ENCODE results near the gene POFUT1. TPM values are rescaled to one million over a fixed set of nuclear protein-coding genes. Genes with fewer than 3 reads are reported as not detected.
A peak's percentile ranks its signal among the peaks of the same experiment; 100 is the strongest.
"Not testable (repeated sequence)": the region's sequence is repeated elsewhere in the genome, so short reads cannot be mapped to it uniquely, and the experiment has no call there.

Gene POFUT1
- total RNA-seq, 1 donor from 2014 or later: 28.9 TPM

GRCh38 chr20:32195581-32195980 lies 12.1 kb upstream of the POFUT1 start:
- TF ChIP-seq, protein P1, sequence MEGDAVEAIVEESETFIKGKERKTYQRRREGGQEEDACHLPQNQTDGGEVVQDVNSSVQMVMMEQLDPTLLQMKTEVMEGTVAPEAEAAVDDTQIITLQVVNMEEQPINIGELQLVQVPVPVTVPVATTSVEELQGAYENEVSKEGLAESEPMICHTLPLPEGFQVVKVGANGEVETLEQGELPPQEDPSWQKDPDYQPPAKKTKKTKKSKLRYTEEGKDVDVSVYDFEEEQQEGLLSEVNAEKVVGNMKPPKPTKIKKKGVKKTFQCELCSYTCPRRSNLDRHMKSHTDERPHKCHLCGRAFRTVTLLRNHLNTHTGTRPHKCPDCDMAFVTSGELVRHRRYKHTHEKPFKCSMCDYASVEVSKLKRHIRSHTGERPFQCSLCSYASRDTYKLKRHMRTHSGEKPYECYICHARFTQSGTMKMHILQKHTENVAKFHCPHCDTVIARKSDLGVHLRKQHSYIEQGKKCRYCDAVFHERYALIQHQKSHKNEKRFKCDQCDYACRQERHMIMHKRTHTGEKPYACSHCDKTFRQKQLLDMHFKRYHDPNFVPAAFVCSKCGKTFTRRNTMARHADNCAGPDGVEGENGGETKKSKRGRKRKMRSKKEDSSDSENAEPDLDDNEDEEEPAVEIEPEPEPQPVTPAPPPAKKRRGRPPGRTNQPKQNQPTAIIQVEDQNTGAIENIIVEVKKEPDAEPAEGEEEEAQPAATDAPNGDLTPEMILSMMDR (IDR thresholded peaks at IDR 0.05; ENCODE audit: borderline replicate concordance): no peak
- peaks cover 64% of the 10 kb centered on the region for H3K36me3 ChIP-seq
- no peak overlapping the region for H3K4me3 ChIP-seq
- intact Hi-C loops (cut with micrococcal nuclease): no loop called here
- no peaks in the 10 kb centered on the region for H3K27me3 ChIP-seq (ENCODE audit: low read depth)
- no peak for DNase-seq
- no peaks in the 10 kb centered on the region for H3K9me3 ChIP-seq (replicated peaks)
- H3K4me1 ChIP-seq: peaks cover 49% of the 10 kb centered on the region
- H3K27ac ChIP-seq (replicated peaks): peak overlapping the region; percentile 19

DNA sequence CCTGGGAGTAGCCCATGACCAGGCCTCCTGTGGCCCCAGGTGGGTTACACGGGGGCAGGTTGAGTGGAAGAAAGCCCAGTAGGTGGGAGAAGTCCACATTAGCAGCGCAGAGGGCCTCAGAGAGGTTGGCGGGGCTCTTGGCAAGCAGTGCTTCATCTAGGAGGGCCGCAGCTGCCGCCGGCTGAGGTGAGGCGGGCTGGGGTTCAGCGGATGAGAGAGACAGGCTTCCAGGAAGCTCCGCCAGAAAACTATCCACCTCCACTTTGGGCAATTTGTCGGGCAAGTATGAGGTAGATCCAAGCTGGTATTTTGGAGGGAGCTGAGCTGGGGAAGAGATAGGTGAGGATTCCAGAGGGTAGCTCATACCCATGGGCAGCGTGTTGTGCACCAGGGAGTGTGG lies 11.1 kb upstream of the POFUT1 start:
- Histone ChIP-seq H3K36me3 (peaks cover 75% of the 10 kb centered on the region), H3K4me1 (peaks cover 52% of the 10 kb centered on the region)
- H3K27ac ChIP-seq (replicated peaks); intact Hi-C loops (cut with micrococcal nuclease); H3K9me3 ChIP-seq (replicated peaks); H3K4me3 ChIP-seq; H3K27me3 ChIP-seq (ENCODE audit: low read depth); DNase-seq: not testable (repeated sequence)

DNA sequence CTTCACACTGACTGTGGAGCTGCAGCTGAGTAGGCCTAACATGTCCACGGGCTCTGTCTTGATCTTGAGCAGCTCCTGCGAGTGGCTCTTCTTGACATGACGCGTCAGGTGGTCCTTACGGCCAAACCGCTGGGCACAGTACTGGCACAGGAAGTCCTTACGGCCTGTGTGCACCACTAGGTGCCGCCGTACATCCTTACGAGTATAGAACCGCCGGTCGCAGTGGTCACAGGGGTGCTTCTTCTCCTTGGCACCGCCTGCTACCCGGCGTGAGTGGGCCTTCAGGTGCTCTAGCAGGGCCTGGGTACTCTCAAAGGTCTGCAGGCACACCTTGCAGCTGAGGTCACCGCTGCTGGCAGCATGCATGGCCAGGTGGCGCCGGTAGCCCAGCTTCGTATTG lies 10.5 kb upstream of the POFUT1 start:
- H3K4me3 ChIP-seq; intact Hi-C loops (cut with micrococcal nuclease); H3K9me3 ChIP-seq (replicated peaks); H3K27ac ChIP-seq (replicated peaks); H3K27me3 ChIP-seq (ENCODE audit: low read depth); DNase-seq: not testable (repeated sequence)
- Histone ChIP-seq H3K4me1 (peaks cover 52% of the 10 kb centered on the region), H3K36me3 (peaks cover 79% of the 10 kb centered on the region)

DNA sequence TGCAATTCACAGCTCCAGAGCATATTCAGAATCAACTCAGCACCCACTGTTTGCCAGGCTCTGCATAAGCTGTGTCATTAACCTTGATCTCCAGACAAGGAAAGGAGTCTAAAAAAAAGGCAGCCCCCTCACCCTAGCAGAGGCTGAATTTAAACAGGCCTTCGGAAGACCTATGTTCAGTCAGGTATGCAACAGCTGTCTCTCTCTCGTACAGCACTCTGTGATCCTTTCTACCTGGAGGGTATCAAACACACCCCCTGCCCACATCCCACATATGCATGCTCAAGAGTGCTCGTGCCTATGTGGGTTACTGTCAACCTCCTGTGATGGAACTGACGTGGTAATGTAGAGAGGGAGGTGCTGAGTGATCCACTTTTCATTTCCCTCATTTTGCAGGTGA lies 8.7 kb upstream of the POFUT1 start:
- no peak overlapping the region for H3K4me3 ChIP-seq
- no peak for DNase-seq
- peaks cover 79% of the 10 kb centered on the region for H3K36me3 ChIP-seq
- intact Hi-C loops (cut with micrococcal nuclease): no loop called here
- H3K27me3 ChIP-seq (ENCODE audit: low read depth): no peaks in the 10 kb centered on the region
- H3K9me3 ChIP-seq (replicated peaks): no peaks in the 10 kb centered on the region
- peaks cover 52% of the 10 kb centered on the region for H3K4me1 ChIP-seq
- TF ChIP-seq, protein P1 (IDR thresholded peaks at IDR 0.05; ENCODE audit: borderline replicate concordance): no peak
- H3K27ac ChIP-seq (replicated peaks): no peak overlapping the region

DNA sequence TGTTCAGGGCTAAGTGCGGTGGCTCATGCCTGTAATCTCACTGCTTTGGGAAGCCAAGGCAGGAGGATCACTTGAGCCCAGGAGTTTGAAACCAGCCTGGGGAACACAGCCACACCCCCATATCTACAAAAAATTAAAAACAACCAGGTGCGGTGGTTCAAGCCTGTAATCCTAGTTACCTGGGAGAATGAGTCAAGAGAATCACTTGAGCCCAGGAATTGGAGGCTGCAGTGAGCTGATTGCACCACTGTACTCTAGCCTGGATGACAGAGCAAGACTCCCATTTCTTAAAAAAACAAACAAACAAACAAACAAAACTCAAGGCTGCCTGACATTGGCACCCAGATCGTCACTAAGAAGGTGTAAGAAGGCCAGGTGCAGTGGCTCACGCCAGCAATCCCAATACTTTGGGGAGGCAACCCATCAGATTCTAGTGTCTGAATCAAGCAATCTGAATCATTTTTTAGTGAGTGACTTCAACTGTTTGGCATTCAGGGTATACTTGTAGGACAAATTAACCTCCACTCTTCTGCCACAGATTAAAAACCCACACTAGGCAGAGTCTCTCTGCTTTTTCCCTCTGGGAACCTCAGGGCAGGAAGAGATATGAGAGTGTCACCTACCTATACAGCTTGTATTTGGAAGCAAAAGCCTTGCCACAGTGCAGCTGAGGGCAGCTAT lies 6.2 kb upstream of the POFUT1 start:
- no peaks in the 10 kb centered on the region for H3K9me3 ChIP-seq (replicated peaks)
- no peaks in the 10 kb centered on the region for H3K27me3 ChIP-seq (ENCODE audit: low read depth)
- H3K27ac ChIP-seq (replicated peaks): peak overlapping the region; percentile 97
- no peak overlapping the region for H3K4me3 ChIP-seq
- TF ChIP-seq, protein P1 (IDR thresholded peaks at IDR 0.05; ENCODE audit: borderline replicate concordance): no peak
- peaks cover 71% of the 10 kb centered on the region for H3K4me1 ChIP-seq
- peaks cover 56% of the 10 kb centered on the region for H3K36me3 ChIP-seq
- DNase-seq: no peak
- intact Hi-C loops (cut with micrococcal nuclease): no loop called here

DNA sequence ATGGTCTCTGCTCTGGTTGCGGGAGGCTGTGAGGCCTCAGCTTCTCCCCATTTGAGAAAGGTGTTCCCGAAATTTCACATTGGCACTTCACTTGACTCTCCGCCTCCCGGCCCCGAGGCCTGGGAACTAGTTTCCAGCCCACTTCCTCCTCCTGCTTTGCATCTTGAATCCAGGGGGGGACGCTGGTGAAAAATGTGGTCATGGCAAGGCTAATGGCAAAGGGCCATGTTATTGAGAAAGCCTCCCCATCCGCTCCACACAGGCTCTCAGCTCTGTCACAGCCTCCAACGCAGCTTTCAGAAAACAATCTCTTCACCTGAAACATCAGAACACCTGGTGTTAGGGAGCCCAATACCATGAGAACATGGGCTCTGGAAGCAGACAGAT lies 5.7 kb upstream of the POFUT1 start:
- Histone ChIP-seq H3K4me3 (no peak overlapping the region), H3K27ac (replicated peaks) (peak overlapping the region; percentile 97), H3K36me3 (peaks cover 51% of the 10 kb centered on the region), H3K27me3 (ENCODE audit: low read depth) (no peaks in the 10 kb centered on the region), H3K9me3 (replicated peaks) (no peaks in the 10 kb centered on the region), H3K4me1 (peaks cover 77% of the 10 kb centered on the region)
- intact Hi-C loops (cut with micrococcal nuclease): no loop called here
- no peak for DNase-seq
- TF ChIP-seq, protein P1 (IDR thresholded peaks at IDR 0.05; ENCODE audit: borderline replicate concordance): no peak
